IMR-90 (cell line): Measurements from ENCODE around the gene DDX4.

Source experiments
- POLR2A ChIP-seq: IDR thresholded peaks from 2 replicates; pipeline ENCODE4 v1.6.1; 2012; ENCODE audit warnings: mild to moderate bottlenecking, low read depth, low read length
- SMC3 ChIP-seq: fragments of 150-350 bp; IDR thresholded peaks from 2 replicates; pipeline ENCODE4 v1.6.1; 2016; ENCODE audit warnings: low read depth, mild to moderate bottlenecking, antibody characterized with exemption, low read length, moderate library complexity
- TF ChIP-seq, protein P1 (sequence below): conservative IDR thresholded peaks from 2 replicates; pipeline ENCODE4 v1.5.1; 2012; ENCODE audit warnings: mild to moderate bottlenecking, low read depth, low read length, improper control_type of control experiment

DNA sequence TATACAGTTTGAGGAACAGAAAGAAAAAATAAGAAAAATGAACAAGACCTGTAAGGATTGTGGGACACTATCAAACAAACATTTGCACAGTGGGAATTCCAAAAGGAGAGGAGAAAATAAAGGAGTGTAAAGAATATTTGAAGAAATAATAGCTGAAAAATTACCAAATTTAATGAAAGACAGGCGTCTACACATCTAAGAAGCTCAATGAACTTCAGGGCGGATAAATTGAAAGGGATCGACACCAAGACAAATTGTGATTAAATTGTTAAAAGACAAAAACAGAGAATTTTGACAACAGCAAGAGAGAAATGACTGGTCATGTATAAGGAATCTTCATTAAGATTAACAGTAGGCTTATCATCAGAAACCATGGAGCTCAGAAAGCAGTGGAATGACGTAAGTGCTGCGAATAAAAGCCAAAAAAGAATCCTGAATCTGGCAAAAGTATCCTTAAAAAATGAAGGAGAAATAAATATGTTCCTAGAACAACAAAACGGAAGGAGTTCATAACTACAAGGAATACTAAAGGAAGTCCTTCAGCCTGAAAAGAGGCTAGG is 22.3 kb upstream of the DDX4 start:
- no peak for TF ChIP-seq POLR2A
- TF ChIP-seq SMC3 = no peak
- TF ChIP-seq, protein P1, sequence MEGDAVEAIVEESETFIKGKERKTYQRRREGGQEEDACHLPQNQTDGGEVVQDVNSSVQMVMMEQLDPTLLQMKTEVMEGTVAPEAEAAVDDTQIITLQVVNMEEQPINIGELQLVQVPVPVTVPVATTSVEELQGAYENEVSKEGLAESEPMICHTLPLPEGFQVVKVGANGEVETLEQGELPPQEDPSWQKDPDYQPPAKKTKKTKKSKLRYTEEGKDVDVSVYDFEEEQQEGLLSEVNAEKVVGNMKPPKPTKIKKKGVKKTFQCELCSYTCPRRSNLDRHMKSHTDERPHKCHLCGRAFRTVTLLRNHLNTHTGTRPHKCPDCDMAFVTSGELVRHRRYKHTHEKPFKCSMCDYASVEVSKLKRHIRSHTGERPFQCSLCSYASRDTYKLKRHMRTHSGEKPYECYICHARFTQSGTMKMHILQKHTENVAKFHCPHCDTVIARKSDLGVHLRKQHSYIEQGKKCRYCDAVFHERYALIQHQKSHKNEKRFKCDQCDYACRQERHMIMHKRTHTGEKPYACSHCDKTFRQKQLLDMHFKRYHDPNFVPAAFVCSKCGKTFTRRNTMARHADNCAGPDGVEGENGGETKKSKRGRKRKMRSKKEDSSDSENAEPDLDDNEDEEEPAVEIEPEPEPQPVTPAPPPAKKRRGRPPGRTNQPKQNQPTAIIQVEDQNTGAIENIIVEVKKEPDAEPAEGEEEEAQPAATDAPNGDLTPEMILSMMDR = no peak
